Tibial artery (tissue), 4 donors: ENCODE measurements around the gene RFX4.

Experiments
- DNase-seq, 2 donors: peaks; one replicate each; pipeline ENCODE4 v3.0.0-alpha.2; 2019
- H3K27ac ChIP-seq, 2 donors: fragments of 200-600 bp; sonication (generic) in 1 of 2; 1 replicate in 1 of 2; 2 replicates in 1 of 2; pipeline ENCODE4 v1.5.1; 2018 to 2019; ENCODE audit warnings: mild to moderate bottlenecking in 1 of 2
- H3K27me3 ChIP-seq, 2 donors: fragments of 200-600 bp; sonication (generic) in 1 of 2; one replicate each; pipeline versions ENCODE4 v1.5.1 to v1.6.0; 2016 to 2019
- H3K36me3 ChIP-seq, 3 donors: fragments of 200-600 bp; sonication (generic) in 2 of 3; one replicate each; pipeline ENCODE4 v1.5.1; 2016 to 2019; ENCODE audit warnings: mild to moderate bottlenecking in 2 of 3
- H3K4me1 ChIP-seq, 4 donors: fragments of 200-600 bp; sonication (generic) in 2 of 4; 1 replicate in 3 of 4; 2 replicates in 1 of 4; pipeline ENCODE4 v1.5.1; 2016 to 2019
- H3K4me3 ChIP-seq, 2 donors: fragments of 200-600 bp; sonication (generic) in 1 of 2; 1 replicate in 1 of 2; 2 replicates in 1 of 2; pipeline ENCODE4 v1.5.1; 2018 to 2019; ENCODE audit warnings: mild to moderate bottlenecking in 2 of 2
- H3K9me3 ChIP-seq, 3 donors: fragments of 200-600 bp; sonication (generic) in 1 of 3; one replicate each; pipeline ENCODE4 v1.5.1; 2016 to 2019
- intact Hi-C: fragments of 100-400 bp; cut with DNase I; formaldehyde crosslinking; loops from one replicate; pipeline ENCODE4 v1.15.0; 2023; ENCODE audit warnings: low total_unique reads
- TF ChIP-seq, protein P1 (sequence below), 2 experiments: fragments of 200-600 bp in 1 of 2; fragments of 450-650 bp in 1 of 2; IDR thresholded peaks; one replicate each; pipeline ENCODE4 v1.5.1; 2017 to 2019; ENCODE audit warnings: antibody characterized with exemption in 2 of 2, mild to moderate bottlenecking in 1 of 2, moderate library complexity in 1 of 2

RFX4 gene

DNA sequence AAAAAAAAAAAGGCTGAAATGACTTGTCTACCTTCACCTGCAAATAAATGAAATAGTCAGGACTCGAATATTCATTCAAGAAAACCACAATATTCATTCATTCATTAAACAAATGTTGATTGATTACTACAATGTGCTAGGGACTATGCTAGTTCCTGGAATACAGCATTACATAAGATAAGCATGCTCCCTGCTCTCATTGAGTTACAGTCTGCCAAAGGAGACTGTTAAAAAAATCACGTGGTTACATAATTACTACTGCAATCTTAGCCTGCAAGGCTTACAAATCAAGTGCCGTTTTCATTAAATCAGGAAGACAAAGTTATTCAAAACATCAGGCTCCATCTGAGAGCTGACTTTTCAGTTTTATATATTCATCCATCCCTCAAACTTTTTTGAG lies 121.3 kb downstream of the RFX4 start:
- no peaks in the 10 kb centered on the region for H3K36me3 ChIP-seq
- DNase-seq, result no peak
- TF ChIP-seq, protein P1, sequence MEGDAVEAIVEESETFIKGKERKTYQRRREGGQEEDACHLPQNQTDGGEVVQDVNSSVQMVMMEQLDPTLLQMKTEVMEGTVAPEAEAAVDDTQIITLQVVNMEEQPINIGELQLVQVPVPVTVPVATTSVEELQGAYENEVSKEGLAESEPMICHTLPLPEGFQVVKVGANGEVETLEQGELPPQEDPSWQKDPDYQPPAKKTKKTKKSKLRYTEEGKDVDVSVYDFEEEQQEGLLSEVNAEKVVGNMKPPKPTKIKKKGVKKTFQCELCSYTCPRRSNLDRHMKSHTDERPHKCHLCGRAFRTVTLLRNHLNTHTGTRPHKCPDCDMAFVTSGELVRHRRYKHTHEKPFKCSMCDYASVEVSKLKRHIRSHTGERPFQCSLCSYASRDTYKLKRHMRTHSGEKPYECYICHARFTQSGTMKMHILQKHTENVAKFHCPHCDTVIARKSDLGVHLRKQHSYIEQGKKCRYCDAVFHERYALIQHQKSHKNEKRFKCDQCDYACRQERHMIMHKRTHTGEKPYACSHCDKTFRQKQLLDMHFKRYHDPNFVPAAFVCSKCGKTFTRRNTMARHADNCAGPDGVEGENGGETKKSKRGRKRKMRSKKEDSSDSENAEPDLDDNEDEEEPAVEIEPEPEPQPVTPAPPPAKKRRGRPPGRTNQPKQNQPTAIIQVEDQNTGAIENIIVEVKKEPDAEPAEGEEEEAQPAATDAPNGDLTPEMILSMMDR (IDR thresholded peaks at IDR 0.05), result no peak
- H3K27ac ChIP-seq, result no peak overlapping the region
- no peaks in the 10 kb centered on the region for H3K27me3 ChIP-seq
- peaks cover 0 to 9% (median 7%) of the 10 kb centered on the region in 3 donors for H3K9me3 ChIP-seq
- H3K4me1 ChIP-seq, result no peaks in the 10 kb centered on the region
- intact Hi-C loops, result no loop called here
- H3K4me3 ChIP-seq, result no peak overlapping the region

DNA sequence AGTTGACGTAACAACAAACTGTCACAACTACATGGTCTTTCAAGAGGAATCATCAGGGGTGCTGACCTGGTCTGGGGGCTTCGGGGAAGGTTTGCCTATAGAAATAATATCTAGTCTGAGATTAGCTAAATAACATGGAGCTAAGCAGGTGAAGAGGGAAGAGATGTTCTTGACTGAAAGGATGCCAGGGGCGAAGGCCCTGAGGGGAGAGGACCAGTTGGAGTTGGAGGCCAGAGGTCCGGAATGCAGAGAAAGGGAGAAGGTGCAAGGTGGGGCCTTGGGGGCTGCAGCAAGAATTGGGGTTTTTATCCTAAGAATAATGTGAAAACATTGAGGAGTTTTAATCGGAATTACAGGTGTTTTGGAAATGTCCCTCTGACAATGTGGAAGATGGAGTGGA lies 123.2 kb downstream of the RFX4 start:
- peaks cover 0 to 9% (median 7%) of the 10 kb centered on the region in 3 donors for H3K9me3 ChIP-seq
- TF ChIP-seq, protein P1 (IDR thresholded peaks at IDR 0.05), result no peak
- H3K4me3 ChIP-seq, result no peak overlapping the region
- no peaks in the 10 kb centered on the region for H3K4me1 ChIP-seq
- no peak overlapping the region for H3K27ac ChIP-seq
- no peak for DNase-seq
- H3K27me3 ChIP-seq, result no peaks in the 10 kb centered on the region
- intact Hi-C loops, result no loop called here
- no peaks in the 10 kb centered on the region for H3K36me3 ChIP-seq

DNA sequence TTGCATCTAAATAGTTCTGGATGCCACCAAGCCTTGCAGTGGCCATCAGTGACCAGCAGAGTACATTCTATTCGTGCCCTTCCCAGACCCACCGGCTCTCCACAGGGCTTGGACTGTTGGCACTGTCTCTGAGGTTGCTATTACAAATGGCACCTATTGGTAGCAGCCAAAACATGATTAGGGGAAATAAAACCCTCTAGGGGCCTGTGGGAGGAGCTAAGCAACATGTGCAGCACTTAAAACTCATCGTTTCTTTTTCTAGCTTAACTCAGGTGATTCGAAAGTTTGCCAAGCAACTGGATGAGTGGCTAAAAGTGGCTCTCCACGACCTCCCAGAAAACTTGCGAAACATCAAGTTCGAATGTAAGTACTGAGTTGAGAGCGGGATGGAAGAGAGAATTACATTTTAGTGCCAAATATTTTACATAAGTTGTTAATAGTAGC lies 126.3 kb downstream of the RFX4 start:
- H3K36me3 ChIP-seq, result no peaks in the 10 kb centered on the region
- intact Hi-C loops, result no loop called here
- H3K4me3 ChIP-seq, result no peak overlapping the region
- TF ChIP-seq, protein P1 (IDR thresholded peaks at IDR 0.05), result no peak
- H3K4me1 ChIP-seq, result no peaks in the 10 kb centered on the region
- H3K27ac ChIP-seq, result no peak overlapping the region
- H3K9me3 ChIP-seq, result no peaks in the 10 kb centered on the region
- DNase-seq, result no peak
- no peaks in the 10 kb centered on the region for H3K27me3 ChIP-seq

DNA sequence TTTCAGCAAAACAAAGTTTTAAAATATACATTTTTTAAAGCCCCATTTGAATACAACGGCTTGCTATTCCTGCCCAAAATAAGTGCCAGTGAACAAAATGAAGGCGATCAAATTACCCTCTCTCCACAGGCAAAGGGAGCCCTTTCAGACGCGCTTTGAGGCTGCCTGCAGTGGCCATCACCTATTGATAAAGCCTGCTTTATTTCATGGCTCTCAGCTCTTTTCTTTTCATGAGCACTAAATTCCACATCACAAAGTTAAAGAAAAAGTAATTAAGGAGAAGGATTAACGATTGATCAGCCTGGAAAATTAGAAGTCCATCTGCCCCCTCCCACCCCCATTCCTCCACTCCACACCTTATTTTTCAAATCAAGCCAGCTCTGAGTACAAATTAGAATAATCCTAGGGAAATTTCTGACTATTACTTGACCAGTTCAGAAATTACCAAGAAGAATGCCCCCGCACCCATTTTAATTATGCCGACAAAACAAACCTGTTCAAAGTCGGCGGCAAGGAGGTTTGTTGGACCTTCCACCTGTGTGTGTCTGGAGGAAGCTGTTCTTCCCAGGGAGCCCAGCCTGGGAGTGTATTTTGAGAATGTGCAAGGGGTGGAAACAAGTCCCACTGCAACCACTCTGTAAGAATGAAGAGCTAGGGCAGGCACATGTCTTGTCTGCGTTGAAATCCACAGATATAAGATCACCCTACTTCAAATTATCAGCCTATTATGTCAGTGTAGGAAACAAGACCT lies 127.5 kb downstream of the RFX4 start:
- Histone ChIP-seq H3K4me1 (no peaks in the 10 kb centered on the region), H3K36me3 (no peaks in the 10 kb centered on the region), H3K27ac (no peak overlapping the region), H3K27me3 (no peaks in the 10 kb centered on the region), H3K4me3 (no peak overlapping the region), H3K9me3 (no peaks in the 10 kb centered on the region)
- no peak for DNase-seq
- TF ChIP-seq, protein P1 (IDR thresholded peaks at IDR 0.05), result no peak
- intact Hi-C loops, result no loop called here

DNA sequence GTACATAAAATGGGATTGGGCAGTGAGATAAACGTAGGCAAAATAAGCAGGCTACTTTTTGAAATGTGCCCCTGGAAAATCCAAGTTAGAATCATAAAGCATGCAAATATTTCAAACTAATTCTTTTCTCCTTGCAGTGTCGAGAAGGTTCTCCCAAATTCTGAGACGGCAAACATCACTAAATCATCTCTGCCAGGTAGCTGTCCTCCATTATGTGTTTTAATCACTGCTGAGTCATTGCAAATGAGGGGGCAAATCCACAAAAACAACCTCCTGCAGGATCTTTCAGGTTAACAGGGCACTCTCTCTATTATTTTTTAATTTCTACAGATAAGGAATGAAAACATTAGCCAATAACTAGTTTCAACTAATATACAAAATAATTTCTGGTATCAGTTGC lies 128.5 kb downstream of the RFX4 start:
- TF ChIP-seq, protein P1 (IDR thresholded peaks at IDR 0.05), result no peak
- no peak overlapping the region for H3K27ac ChIP-seq
- DNase-seq, result no peak
- H3K4me3 ChIP-seq, result no peak overlapping the region
- H3K36me3 ChIP-seq, result no peaks in the 10 kb centered on the region
- intact Hi-C loops, result no loop called here
- H3K9me3 ChIP-seq, result no peaks in the 10 kb centered on the region
- H3K4me1 ChIP-seq, result no peaks in the 10 kb centered on the region
- H3K27me3 ChIP-seq, result no peaks in the 10 kb centered on the region
